MM.1S (cell line): ENCODE data around the gene RHOT1.

ENCODE experiments used
- DNase-seq: peaks from one replicate; pipeline ENCODE4 v3.0.0-alpha.2; 2015
- H2AFZ ChIP-seq: fragments of 300-600 bp; sonication (generic); 2 replicates; pipeline ENCODE4 v1.6.0; 2016; ENCODE audit warnings: antibody characterized with exemption, low read length
- H3F3A ChIP-seq: fragments of 300-600 bp; sonication (generic); 2 replicates; pipeline ENCODE4 v1.6.1; 2016; ENCODE audit warnings: mild to moderate bottlenecking, antibody characterized with exemption, low read length, moderate library complexity, mixed read lengths; ENCODE audit not compliant: insufficient read depth
- H3K27ac ChIP-seq: fragments of 300-600 bp; sonication (generic); 2 replicates; pipeline ENCODE4 v1.5.1; 2016; ENCODE audit warnings: mild to moderate bottlenecking, low read length
- H3K27me3 ChIP-seq: fragments of 300-600 bp; sonication (generic); replicated peaks from 2 replicates; pipeline ENCODE4 v1.6.0; 2016; ENCODE audit warnings: low read length; ENCODE audit not compliant: insufficient read depth
- H3K36me3 ChIP-seq: fragments of 300-600 bp; sonication (generic); replicated peaks from 2 replicates; pipeline ENCODE4 v1.6.1; 2016; ENCODE audit warnings: mild to moderate bottlenecking, low read length, mixed read lengths; ENCODE audit not compliant: insufficient read depth
- H3K4me1 ChIP-seq: fragments of 300-600 bp; sonication (generic); 2 replicates; pipeline ENCODE4 v1.6.1; 2016; ENCODE audit warnings: low read length, mixed read lengths
- H3K4me2 ChIP-seq: fragments of 300-600 bp; sonication (generic); 2 replicates; pipeline ENCODE4 v1.6.0; 2016; ENCODE audit warnings: low read depth, low read length
- H3K4me3 ChIP-seq: fragments of 300-600 bp; sonication (generic); 2 replicates; pipeline ENCODE4 v1.5.1; 2016; ENCODE audit warnings: low read length, mixed read lengths
- H3K79me2 ChIP-seq: fragments of 300-600 bp; sonication (generic); 2 replicates; pipeline ENCODE4 v1.6.1; 2016; ENCODE audit warnings: mixed run types, low read length, mixed read lengths
- H3K9ac ChIP-seq: fragments of 300-600 bp; sonication (generic); 2 replicates; pipeline ENCODE4 v1.6.1; 2016; ENCODE audit warnings: low read length, mixed read lengths
- H3K9me2 ChIP-seq: fragments of 300-600 bp; sonication (generic); replicated peaks from 2 replicates; pipeline ENCODE4 v1.6.1; 2016; ENCODE audit warnings: mild to moderate bottlenecking, low read length, mixed read lengths; ENCODE audit not compliant: insufficient read depth
- H3K9me3 ChIP-seq: fragments of 300-600 bp; sonication (generic); replicated peaks from 2 replicates; pipeline ENCODE4 v1.6.1; 2016; ENCODE audit warnings: mild to moderate bottlenecking, low read length, mixed read lengths; ENCODE audit not compliant: insufficient read depth
- H4K20me1 ChIP-seq: fragments of 300-600 bp; sonication (generic); 2 replicates; pipeline ENCODE4 v1.6.1; 2016; ENCODE audit warnings: mild to moderate bottlenecking, low read length, moderate library complexity, mixed read lengths; ENCODE audit not compliant: insufficient read depth
- EZH2 ChIP-seq: fragments of 300-600 bp; sonication (generic); optimal IDR thresholded peaks from 2 replicates; pipeline ENCODE3; 2017; ENCODE audit warnings: low read depth, mild to moderate bottlenecking, antibody characterized with exemption, low read length, mixed read lengths
- EZH2phosphoT487 ChIP-seq: fragments of 300-600 bp; sonication (generic); IDR thresholded peaks from 2 replicates; pipeline ENCODE4 v1.6.1; 2018; ENCODE audit warnings: antibody characterized with exemption, low read length
- TF ChIP-seq, protein P1 (sequence below): fragments of 300-600 bp; sonication (generic); IDR thresholded peaks from 2 replicates; pipeline ENCODE4 v1.5.1; 2016; ENCODE audit warnings: antibody characterized with exemption, low read length, mixed read lengths

RHOT1 gene

DNA sequence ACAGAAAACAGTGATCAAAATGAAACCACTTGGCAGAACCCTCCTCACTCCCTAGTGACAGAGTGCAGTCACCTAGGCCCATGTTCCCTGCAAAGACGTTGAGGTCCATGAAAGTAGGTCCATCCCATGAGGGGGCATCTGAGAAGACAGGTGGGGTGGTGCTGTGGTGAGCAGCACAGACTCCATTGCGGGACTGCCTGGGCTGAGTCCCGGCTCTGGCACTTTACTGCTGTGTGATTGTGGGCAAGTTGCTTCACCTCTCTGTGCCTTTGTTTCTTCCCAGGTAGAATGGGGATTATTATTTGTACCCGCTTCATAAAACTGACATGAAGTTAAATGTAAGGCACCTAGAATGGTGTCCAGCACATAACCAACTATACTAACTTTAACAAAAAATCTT, 23.5 kb upstream of the RHOT1 start:
- no peaks in the 10 kb centered on the region for H4K20me1 ChIP-seq
- no peaks in the 10 kb centered on the region for H3K27me3 ChIP-seq
- H3K36me3 ChIP-seq = no peaks in the 10 kb centered on the region
- H3K9me2 ChIP-seq = no peaks in the 10 kb centered on the region
- DNase-seq = no peak
- H2AFZ ChIP-seq = no peak overlapping the region
- H3F3A ChIP-seq = no peaks in the 10 kb centered on the region
- no peak overlapping the region for H3K4me2 ChIP-seq
- no peak for TF ChIP-seq EZH2phosphoT487
- H3K9me3 ChIP-seq = no peaks in the 10 kb centered on the region
- H3K79me2 ChIP-seq = no peaks in the 10 kb centered on the region
- no peak overlapping the region for H3K9ac ChIP-seq
- no peak overlapping the region for H3K27ac ChIP-seq
- no peak overlapping the region for H3K4me3 ChIP-seq
- no peaks in the 10 kb centered on the region for H3K4me1 ChIP-seq

GRCh38 chr17:32120141-32120540, 22.2 kb upstream of the RHOT1 start:
- H3K9ac ChIP-seq = no peak overlapping the region
- no peak overlapping the region for H3K4me3 ChIP-seq
- no peak overlapping the region for H3K4me2 ChIP-seq
- DNase-seq = no peak
- H3K4me1 ChIP-seq = no peaks in the 10 kb centered on the region
- H3K27me3 ChIP-seq = no peaks in the 10 kb centered on the region
- TF ChIP-seq EZH2phosphoT487 = no peak
- TF ChIP-seq EZH2 = no peak
- TF ChIP-seq, protein P1, sequence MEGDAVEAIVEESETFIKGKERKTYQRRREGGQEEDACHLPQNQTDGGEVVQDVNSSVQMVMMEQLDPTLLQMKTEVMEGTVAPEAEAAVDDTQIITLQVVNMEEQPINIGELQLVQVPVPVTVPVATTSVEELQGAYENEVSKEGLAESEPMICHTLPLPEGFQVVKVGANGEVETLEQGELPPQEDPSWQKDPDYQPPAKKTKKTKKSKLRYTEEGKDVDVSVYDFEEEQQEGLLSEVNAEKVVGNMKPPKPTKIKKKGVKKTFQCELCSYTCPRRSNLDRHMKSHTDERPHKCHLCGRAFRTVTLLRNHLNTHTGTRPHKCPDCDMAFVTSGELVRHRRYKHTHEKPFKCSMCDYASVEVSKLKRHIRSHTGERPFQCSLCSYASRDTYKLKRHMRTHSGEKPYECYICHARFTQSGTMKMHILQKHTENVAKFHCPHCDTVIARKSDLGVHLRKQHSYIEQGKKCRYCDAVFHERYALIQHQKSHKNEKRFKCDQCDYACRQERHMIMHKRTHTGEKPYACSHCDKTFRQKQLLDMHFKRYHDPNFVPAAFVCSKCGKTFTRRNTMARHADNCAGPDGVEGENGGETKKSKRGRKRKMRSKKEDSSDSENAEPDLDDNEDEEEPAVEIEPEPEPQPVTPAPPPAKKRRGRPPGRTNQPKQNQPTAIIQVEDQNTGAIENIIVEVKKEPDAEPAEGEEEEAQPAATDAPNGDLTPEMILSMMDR = no peak
- H2AFZ ChIP-seq = no peak overlapping the region
- no peak overlapping the region for H3K27ac ChIP-seq
- H3K79me2 ChIP-seq = no peaks in the 10 kb centered on the region
- H3K9me2 ChIP-seq = no peaks in the 10 kb centered on the region
- H4K20me1 ChIP-seq = no peaks in the 10 kb centered on the region
- H3K9me3 ChIP-seq = no peaks in the 10 kb centered on the region
- H3K36me3 ChIP-seq = no peaks in the 10 kb centered on the region
- no peaks in the 10 kb centered on the region for H3F3A ChIP-seq

- no peak overlapping the region for H2AFZ ChIP-seq
- no peaks in the 10 kb centered on the region for H3K9me3 ChIP-seq
- H3K4me1 ChIP-seq = no peaks in the 10 kb centered on the region
- no peak overlapping the region for H3K4me3 ChIP-seq
- DNase-seq = no peak
- TF ChIP-seq, protein P1 = no peak
- TF ChIP-seq EZH2 (no peak), EZH2phosphoT487 (no peak)
- no peak overlapping the region for H3K4me2 ChIP-seq
- no peaks in the 10 kb centered on the region for H3K79me2 ChIP-seq
- no peaks in the 10 kb centered on the region for H3K27me3 ChIP-seq
- no peak overlapping the region for H3K9ac ChIP-seq
- no peaks in the 10 kb centered on the region for H4K20me1 ChIP-seq
- H3K9me2 ChIP-seq = no peaks in the 10 kb centered on the region
- H3K36me3 ChIP-seq = no peaks in the 10 kb centered on the region
- no peaks in the 10 kb centered on the region for H3F3A ChIP-seq
- no peak overlapping the region for H3K27ac ChIP-seq
Observed at GRCh38 chr17:32120716-32121115, 21.6 kb upstream of the RHOT1 start.

DNA sequence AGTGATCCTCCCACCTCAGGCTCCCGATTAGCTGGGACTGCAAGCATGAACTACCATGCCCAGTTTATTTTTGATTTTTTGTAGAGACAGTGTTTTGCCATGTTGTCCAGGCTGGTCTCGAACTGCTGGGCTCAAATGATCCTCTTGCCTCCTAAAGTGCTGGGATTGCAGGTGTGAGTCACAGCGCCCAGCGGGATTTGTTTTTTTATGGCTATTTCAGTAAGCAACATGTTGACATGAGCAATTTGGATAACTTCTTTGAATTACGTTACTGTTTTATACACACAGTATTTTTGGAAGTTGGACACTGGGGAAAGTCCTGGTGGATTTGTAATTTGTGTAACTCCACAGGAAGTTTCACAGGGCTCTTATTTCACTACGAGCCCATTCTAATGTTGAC, 18.5 kb upstream of the RHOT1 start:
- Histone ChIP-seq H3K9me2 (no peaks in the 10 kb centered on the region), H3F3A (no peaks in the 10 kb centered on the region), H3K36me3 (no peaks in the 10 kb centered on the region), H3K79me2 (no peaks in the 10 kb centered on the region), H3K9me3 (no peaks in the 10 kb centered on the region), H4K20me1 (no peaks in the 10 kb centered on the region), H3K4me2 (no peak overlapping the region), H3K4me3 (no peak overlapping the region), H3K9ac (no peak overlapping the region), H2AFZ (no peak overlapping the region), H3K27me3 (no peaks in the 10 kb centered on the region), H3K4me1 (no peaks in the 10 kb centered on the region), H3K27ac (no peak overlapping the region)
- DNase-seq = no peak
- no peak for TF ChIP-seq EZH2
- no peak for TF ChIP-seq EZH2phosphoT487
- TF ChIP-seq, protein P1 = no peak
